Measurements from ENCODE around the gene CXorf49.
"Not testable (repeated sequence)": the region's sequence is repeated elsewhere in the genome, so short reads cannot be mapped to it uniquely, and the experiment has no call there.

CXorf49 gene

DNA sequence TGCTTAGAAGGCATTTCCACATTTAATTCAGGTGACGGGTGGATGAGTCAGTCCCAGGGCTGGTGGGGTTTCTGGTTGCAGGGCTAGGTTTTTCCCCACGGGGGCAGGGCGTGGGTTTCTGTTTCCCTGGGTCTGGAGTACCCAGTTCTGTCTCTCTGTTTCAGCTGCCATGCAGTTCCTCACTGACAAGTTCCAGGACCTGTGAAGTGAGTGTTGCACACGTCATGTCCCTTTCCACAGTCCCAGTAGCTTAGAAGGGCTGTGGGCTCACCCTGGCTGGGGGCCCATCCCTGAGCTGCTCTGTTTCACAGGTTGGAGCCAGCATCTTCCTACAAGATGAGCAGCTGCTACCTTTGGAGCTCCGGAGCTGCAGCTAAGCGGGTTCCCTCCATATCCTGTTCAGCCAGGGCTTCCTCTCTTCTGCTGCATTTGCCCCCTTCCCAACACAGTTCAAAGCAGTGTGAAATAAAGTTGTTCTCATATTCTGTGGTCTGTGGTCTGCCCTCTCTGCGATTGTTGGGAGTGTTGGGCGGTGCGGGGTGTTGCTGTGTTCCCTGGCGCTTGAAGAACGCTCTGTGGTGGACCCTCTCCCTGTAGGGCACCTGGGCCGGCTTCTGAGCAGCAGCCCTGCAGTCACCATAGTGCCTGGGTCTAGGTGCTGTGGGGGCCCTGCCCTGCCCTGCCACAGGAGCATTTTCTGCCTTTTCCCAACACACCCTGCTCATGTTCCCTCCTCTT lies 46.9 kb downstream of the CXorf49 start:
- peak; percentile 6 for DNase-seq

GRCh38 chrX:71669947-71670346 lies 48.1 kb downstream of the CXorf49 start:
- not testable (repeated sequence) for DNase-seq

GRCh38 chrX:71669492-71669891 lies 48.6 kb downstream of the CXorf49 start:
- no peak for DNase-seq

DNA sequence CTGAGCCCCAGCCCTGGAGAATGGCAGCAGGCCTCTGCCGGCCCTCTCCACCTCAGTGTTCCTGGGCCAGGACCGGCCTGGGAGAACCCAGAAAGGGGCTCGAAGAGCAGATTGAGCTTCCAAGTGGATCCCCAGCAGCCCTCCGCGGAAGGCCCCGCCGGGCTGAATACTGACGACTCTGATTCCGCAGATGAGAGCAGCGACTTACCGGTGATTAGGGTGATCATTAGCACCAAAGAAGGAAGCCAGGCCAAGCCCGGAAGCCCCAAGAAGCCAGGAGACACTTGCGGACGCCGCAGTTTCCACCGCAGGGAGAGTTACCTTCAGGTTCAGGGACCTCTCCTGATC lies 49.9 kb downstream of the CXorf49 start:
- no peak for DNase-seq

- DNase-seq, result no peak
Observed at GRCh38 chrX:71667328-71668247, 50.5 kb downstream of the CXorf49 start, which contains the start of gene LOC101059915. LOC101059915 (plus strand) TSS chrX:71667546.

- no peak for DNase-seq
Observed at GRCh38 chrX:71666240-71667223, 51.6 kb downstream of the CXorf49 start.

DNA sequence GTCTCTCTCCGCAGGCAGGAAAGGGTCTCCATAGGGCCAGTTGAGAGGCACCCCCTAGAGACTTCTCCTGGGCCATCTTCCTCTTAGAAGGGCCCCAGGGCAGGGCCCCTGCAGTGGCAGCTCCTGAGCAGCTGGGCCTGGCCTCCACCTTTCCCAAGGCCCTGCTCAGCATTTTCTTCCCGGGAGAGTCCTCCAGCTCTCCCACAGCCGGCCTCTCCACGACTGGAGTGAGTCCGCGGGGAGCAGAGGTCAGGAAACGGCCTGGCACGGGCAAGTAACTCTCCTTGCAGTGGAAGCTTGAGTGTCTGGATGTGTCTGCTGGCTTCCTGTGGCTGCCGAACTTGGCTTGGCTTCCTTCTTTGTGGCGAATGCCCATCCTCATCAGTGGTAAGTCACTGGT lies 52.3 kb downstream of the CXorf49 start:
- no peak for DNase-seq

- no peak for DNase-seq
Observed at GRCh38 chrX:71664889-71665491, 53.1 kb downstream of the CXorf49 start.
